HG03066 (cell line): ENCODE results near the gene CLDN19.
"Not testable (repeated sequence)": the region's sequence is repeated elsewhere in the genome, so short reads cannot be mapped to it uniquely, and the experiment has no call there.

Experiments used
- ATAC-seq: cut with Tn5 transposase; IDR thresholded peaks from one replicate; pipeline ENCODE4 v1.9.1; 2021; ENCODE audit warnings: low read depth; ENCODE audit not compliant: unreplicated experiment

Gene CLDN19

GRCh38 chr1:42740851-42741580 is 980 bp upstream of the CLDN19 start:
- ATAC-seq: no peak

GRCh38 chr1:42738678-42739226 is 1.3 kb downstream of the CLDN19 start:
- ATAC-seq: no peak

- ATAC-seq: no peak
Measured at GRCh38 chr1:42737986-42738677, 1.9 kb downstream of the CLDN19 start.

- ATAC-seq: no peak
Measured at GRCh38 chr1:42737257-42737656, 2.8 kb downstream of the CLDN19 start.

- no peak for ATAC-seq
Measured at GRCh38 chr1:42736571-42737200, 3.4 kb downstream of the CLDN19 start.

- ATAC-seq: no peak
Measured at GRCh38 chr1:42736152-42736551, 3.9 kb downstream of the CLDN19 start.

- ATAC-seq: no peak
Measured at GRCh38 chr1:42735477-42736105, 4.4 kb downstream of the CLDN19 start.

GRCh38 chr1:42735056-42735455 is 5.0 kb downstream of the CLDN19 start:
- no peak for ATAC-seq

GRCh38 chr1:42734201-42735035 is 5.6 kb downstream of the CLDN19 start:
- no peak for ATAC-seq

- no peak for ATAC-seq
Measured at GRCh38 chr1:42733415-42734200, 6.4 kb downstream of the CLDN19 start.

GRCh38 chr1:42732126-42732680 is 7.8 kb downstream of the CLDN19 start:
- ATAC-seq: no peak

GRCh38 chr1:42731585-42731984 is 8.5 kb downstream of the CLDN19 start:
- no peak for ATAC-seq

- no peak for ATAC-seq
Measured at GRCh38 chr1:42730988-42731387, 9.0 kb downstream of the CLDN19 start.

GRCh38 chr1:42730002-42730401 is 10.0 kb downstream of the CLDN19 start:
- no peak for ATAC-seq

GRCh38 chr1:42725820-42726219 is 14.2 kb downstream of the CLDN19 start:
- not testable (repeated sequence) for ATAC-seq

- ATAC-seq: no peak
Measured at GRCh38 chr1:42723511-42723910, 16.5 kb downstream of the CLDN19 start.

- ATAC-seq: not testable (repeated sequence)
Measured at GRCh38 chr1:42722403-42722802, 17.6 kb downstream of the CLDN19 start.

- no peak for ATAC-seq
Measured at GRCh38 chr1:42721926-42722325, 18.1 kb downstream of the CLDN19 start.

- no peak for ATAC-seq
Measured at GRCh38 chr1:42720868-42721267, 19.2 kb downstream of the CLDN19 start.
